H9 (cell line): Measurements from ENCODE around the gene STX8. TPM values are rescaled to one million over a fixed set of nuclear protein-coding genes. Genes with fewer than 3 reads are reported as not detected.

Experiments
- DNase-seq: peaks from one replicate; pipeline ENCODE4 v3.0.0-alpha.2; 2017
- H2AFZ ChIP-seq: one replicate; pipeline ENCODE4 v1.6.1; 2013; ENCODE audit warnings: mild to moderate bottlenecking, low read length, control low read depth, moderate library complexity
- H2AK5ac ChIP-seq: 2 replicates; pipeline ENCODE4 v1.6.1; 2013; ENCODE audit warnings: low read length, control low read depth, mixed read lengths; ENCODE audit not compliant: insufficient read length
- H2BK120ac ChIP-seq: one replicate; pipeline ENCODE4 v1.6.1; 2013; ENCODE audit warnings: low read depth, mild to moderate bottlenecking, low read length, control low read depth, inconsistent platforms; ENCODE audit not compliant: poor library complexity, severe bottlenecking
- H2BK12ac ChIP-seq: 2 replicates; pipeline ENCODE4 v1.6.1; 2013; ENCODE audit warnings: low read length, control low read depth, mixed read lengths, low read depth; ENCODE audit not compliant: insufficient read length
- H2BK15ac ChIP-seq: 2 replicates; pipeline ENCODE4 v1.6.1; 2013; ENCODE audit warnings: low read depth, low read length, control low read depth
- H2BK20ac ChIP-seq: one replicate; pipeline ENCODE4 v1.6.1; 2013; ENCODE audit warnings: low read depth, mild to moderate bottlenecking, low read length, control low read depth, inconsistent platforms; ENCODE audit not compliant: poor library complexity, severe bottlenecking
- H2BK5ac ChIP-seq: 2 replicates; pipeline ENCODE4 v1.6.1; 2013; ENCODE audit warnings: low read length, control low read depth, mixed read lengths; ENCODE audit not compliant: insufficient read length
- H3K14ac ChIP-seq: 2 replicates; pipeline ENCODE4 v1.6.1; 2013; ENCODE audit warnings: low read length, control low read depth; ENCODE audit not compliant: insufficient read depth
- H3K18ac ChIP-seq: 2 replicates; pipeline ENCODE4 v1.6.1; 2013; ENCODE audit warnings: low read depth, mild to moderate bottlenecking, mixed read lengths, low read length, control low read depth; ENCODE audit not compliant: insufficient read length
- H3K23ac ChIP-seq: 2 replicates; pipeline ENCODE4 v1.6.1; 2013; ENCODE audit warnings: low read length, control low read depth, mixed read lengths, low read depth; ENCODE audit not compliant: insufficient read length
- H3K23me2 ChIP-seq: 2 replicates; pipeline ENCODE4 v1.6.1; 2013; ENCODE audit warnings: low read depth, mild to moderate bottlenecking, mixed read lengths, low read length, control low read depth; ENCODE audit not compliant: insufficient read length, poor library complexity, severe bottlenecking
- H3K27ac ChIP-seq: 2 replicates; pipeline ENCODE4 v1.5.1; 2013; ENCODE audit warnings: low read length, control low read depth, mixed read lengths, low read depth; ENCODE audit not compliant: insufficient read length
- H3K27me3 ChIP-seq: 2 replicates; pipeline ENCODE4 v1.6.1; 2013; ENCODE audit warnings: low read length, control low read depth, inconsistent platforms; ENCODE audit not compliant: insufficient read depth
- H3K4ac ChIP-seq: 2 replicates; pipeline ENCODE4 v1.6.1; 2013; ENCODE audit warnings: low read depth, mild to moderate bottlenecking, control low read depth, inconsistent platforms, low read length, moderate library complexity
- H3K4me1 ChIP-seq: 2 replicates; pipeline ENCODE4 v1.6.1; 2013; ENCODE audit warnings: low read length, control low read depth, inconsistent platforms; ENCODE audit not compliant: insufficient read depth
- H3K4me2 ChIP-seq: 2 replicates; pipeline ENCODE4 v1.6.1; 2013; ENCODE audit warnings: low read length, control low read depth, mixed read lengths; ENCODE audit not compliant: insufficient read length, insufficient read depth
- H3K56ac ChIP-seq: 2 replicates; pipeline ENCODE4 v1.6.1; 2013; ENCODE audit warnings: low read depth, mild to moderate bottlenecking, mixed read lengths, low read length, control low read depth; ENCODE audit not compliant: insufficient read length
- H3K79me1 ChIP-seq: 2 replicates; pipeline ENCODE4 v1.6.1; 2013; ENCODE audit warnings: low read depth, mild to moderate bottlenecking, moderate library complexity, low read length, control low read depth, inconsistent platforms; ENCODE audit not compliant: insufficient read depth, poor library complexity, severe bottlenecking
- H3K79me2 ChIP-seq: 2 replicates; pipeline ENCODE4 v1.6.1; 2013; ENCODE audit warnings: low read length, control low read depth, inconsistent platforms; ENCODE audit not compliant: insufficient read depth
- H3K9ac ChIP-seq: 2 replicates; pipeline ENCODE4 v1.6.1; 2013; ENCODE audit warnings: low read length, control low read depth, mixed read lengths; ENCODE audit not compliant: insufficient read length; ENCODE audit errors: extremely low read depth
- H3K9me3 ChIP-seq: one replicate; pipeline ENCODE4 v1.6.1; 2013; ENCODE audit warnings: low read depth, low read length, inconsistent platforms; ENCODE audit not compliant: control insufficient read depth
- H3T11ph ChIP-seq: one replicate; pipeline ENCODE4 v1.6.1; 2013; ENCODE audit warnings: mild to moderate bottlenecking, low read length, control low read depth, inconsistent platforms
- H4K20me1 ChIP-seq: one replicate; pipeline ENCODE4 v1.6.1; 2013; ENCODE audit not compliant: control insufficient read depth, insufficient read length, insufficient read depth
- H4K5ac ChIP-seq: 2 replicates; pipeline ENCODE4 v1.6.1; 2013; ENCODE audit warnings: low read depth, mild to moderate bottlenecking, mixed read lengths, low read length, control low read depth; ENCODE audit not compliant: insufficient read length
- H4K8ac ChIP-seq: replicated peaks from 2 replicates; pipeline ENCODE4 v1.6.1; 2013; ENCODE audit warnings: low read length, control low read depth, mixed read lengths, low read depth; ENCODE audit not compliant: insufficient read length
- H4K91ac ChIP-seq: 2 replicates; pipeline ENCODE4 v1.6.1; 2013; ENCODE audit warnings: low read depth, mild to moderate bottlenecking, moderate library complexity, mixed read lengths, low read length, control low read depth; ENCODE audit not compliant: insufficient read length
- H3K27ac Mint-ChIP-seq, 3 experiments: 2 replicates in 2 of 3; 3 replicates in 1 of 3; pipeline ENCODE4 v1.8.0; 2020 to 2021; ENCODE audit warnings: mixed read lengths in 3 of 3, mild to moderate bottlenecking in 1 of 3, moderate library complexity in 1 of 3
- H3K27me3 Mint-ChIP-seq: 2 replicates; pipeline ENCODE4 v1.8.0; 2021; ENCODE audit warnings: low read depth, mild to moderate bottlenecking, moderate library complexity, mixed read lengths
- H3K36me3 Mint-ChIP-seq, 3 experiments: 2 replicates in 2 of 3; 3 replicates in 1 of 3; pipeline ENCODE4 v1.8.0; 2020 to 2021; ENCODE audit warnings: low read depth in 3 of 3, mixed read lengths in 3 of 3; ENCODE audit not compliant: insufficient read depth in 1 of 3
- H3K4me1 Mint-ChIP-seq, 2 experiments: 2 replicates each; pipeline ENCODE4 v1.8.0; 2020; ENCODE audit warnings: mixed read lengths in 2 of 2
- H3K4me3 Mint-ChIP-seq, 2 experiments: 2 replicates in 1 of 2; 3 replicates in 1 of 2; pipeline ENCODE4 v1.8.0; 2020 to 2021; ENCODE audit warnings: mild to moderate bottlenecking in 2 of 2, mixed read lengths in 2 of 2, moderate library complexity in 1 of 2
- H3K9me3 Mint-ChIP-seq, 2 experiments: 2 replicates in 1 of 2; 3 replicates in 1 of 2; pipeline ENCODE4 v1.8.0; 2020; ENCODE audit warnings: mild to moderate bottlenecking in 2 of 2, mixed read lengths in 2 of 2, moderate library complexity in 1 of 2
- CTCF ChIP-seq: fragments of 200-600 bp; sonication (generic); conservative IDR thresholded peaks from 3 replicates; pipeline ENCODE4 v1.8.0; 2021; ENCODE audit warnings: antibody characterized with exemption, mild to moderate bottlenecking
- WGBS: extraction: QIAGEN DNeasy Blood & Tissue Kit; methylation state at CpG from one replicate; pipeline ENCODE4 v1.1.7; 2013; ENCODE audit warnings: missing lambda C conversion rate, low lambda C conversion rate, mixed read lengths; ENCODE audit not compliant: insufficient read length; ENCODE audit errors: extremely low coverage; 5-methylcytosine and 5-hydroxymethylcytosine counted together
- total RNA-seq: library from RNA; stranded (reverse); gene quantifications from 2 replicates; pipeline ENCODE4 v1.2.1, GENCODE V29; 2021

STX8 gene
- total RNA-seq, 1 experiment from 2014 or later: 55.1 TPM

- no peak for DNase-seq
- Histone ChIP-seq H4K91ac (no peak overlapping the region), H3K9ac (no peak overlapping the region), H3K23ac (no peak overlapping the region), H3K4ac (no peak overlapping the region), H2AK5ac (no peak overlapping the region), H3K18ac (peak overlapping the region; percentile 21), H3K79me1 (no peaks in the 10 kb centered on the region), H4K20me1 (peaks cover 6% of the 10 kb centered on the region), H3T11ph (no peak overlapping the region), H2BK12ac (no peak overlapping the region), H3K4me2 (no peak overlapping the region), H3K79me2 (no peaks in the 10 kb centered on the region), H3K56ac (no peak overlapping the region), H2AFZ (no peak overlapping the region), H4K5ac (peak overlapping the region; percentile 88), H3K9me3 (no peaks in the 10 kb centered on the region), H4K8ac (no peak overlapping the region), H2BK120ac (no peak overlapping the region), H3K23me2 (no peaks in the 10 kb centered on the region), H3K27ac (no peak overlapping the region), H2BK15ac (no peak overlapping the region), H3K4me1 (no peaks in the 10 kb centered on the region; the same call in 1 of the 2 replicates), H3K14ac (peak overlapping the region; percentile 58), H3K27me3 (no peaks in the 10 kb centered on the region), H2BK20ac (no peak overlapping the region), H2BK5ac (no peak overlapping the region)
- H3K27ac Mint-ChIP-seq: no peak overlapping the region
- WGBS: no CpG with 5 or more reads among the region's 16 CpGs
- no peak for TF ChIP-seq CTCF
- peaks cover 2% of the 10 kb centered on the region in 2 experiments; a peak in 3 of 4 replicates for H3K4me1 Mint-ChIP-seq
- no peak overlapping the region for H3K4me3 Mint-ChIP-seq
- no peaks in the 10 kb centered on the region for H3K9me3 Mint-ChIP-seq
- H3K36me3 Mint-ChIP-seq: no peaks in the 10 kb centered on the region
- no peaks in the 10 kb centered on the region; the same call in 1 of the 2 replicates for H3K27me3 Mint-ChIP-seq
These were observed 347.0 kb downstream of the STX8 start for GRCh38 chr17:9228408-9229159.
